Choroid plexus epithelial cell (primary cell): ENCODE measurements around the gene PDK1.

Experiments used
- DNase-seq: peaks from one replicate; pipeline ENCODE4 v3.0.0-alpha.2; 2010; ENCODE audit warnings: low read depth
- H3K4me3 ChIP-seq: 2 replicates; pipeline ENCODE4 v1.5.1; 2011; ENCODE audit warnings: low read depth, mild to moderate bottlenecking, control low read depth, low read length, moderate library complexity
- CTCF ChIP-seq: conservative IDR thresholded peaks from 2 replicates; pipeline ENCODE4 v1.5.1; 2011; ENCODE audit warnings: low read depth, mild to moderate bottlenecking, control low read depth, inconsistent platforms, low read length, moderate library complexity

Gene PDK1

GRCh38 chr2:172655091-172655837 lies 99.4 kb downstream of the PDK1 start:
- DNase-seq: peak; percentile 86
- no peak overlapping the region for H3K4me3 ChIP-seq
- no peak for TF ChIP-seq CTCF

GRCh38 chr2:172655838-172656573 lies 100.1 kb downstream of the PDK1 start:
- no peak overlapping the region for H3K4me3 ChIP-seq
- no peak for DNase-seq

More at GRCh38 chr2:172655838-172656573, 100.1 kb downstream of the PDK1 start:
- TF ChIP-seq CTCF: no peak
